NCI-H446 treated with DMSO at 0.1 percent for 48 hours (cell line): ENCODE measurements around the gene KRTAP10-3.
A peak's percentile ranks its signal among the peaks of the same experiment; 100 is the strongest.

Experiments used
- DNase-seq: peaks from one replicate; lab custom pipeline; 2025; lab: John Stamatoyannopoulos, UW

The KRTAP10-3 gene

GRCh38 chr21:44516342-44516741 lies 42.3 kb downstream of the KRTAP10-3 start:
- DNase-seq: no peak

GRCh38 chr21:44515359-44516165 lies 43.0 kb downstream of the KRTAP10-3 start:
- DNase-seq: no peak

- DNase-seq: no peak
These were observed 43.7 kb downstream of the KRTAP10-3 start for GRCh38 chr21:44514746-44515358.

GRCh38 chr21:44514218-44514520 lies 44.4 kb downstream of the KRTAP10-3 start:
- no peak for DNase-seq

- DNase-seq: no peak
These were observed 45.0 kb downstream of the KRTAP10-3 start for GRCh38 chr21:44513389-44514217.

- no peak for DNase-seq
These were observed 45.9 kb downstream of the KRTAP10-3 start for GRCh38 chr21:44512496-44513388.

- no peak for DNase-seq
These were observed 46.7 kb downstream of the KRTAP10-3 start for GRCh38 chr21:44511938-44512275.

- no peak for DNase-seq
These were observed 47.2 kb downstream of the KRTAP10-3 start for GRCh38 chr21:44511219-44511937.

- DNase-seq: no peak
These were observed 47.9 kb downstream of the KRTAP10-3 start for GRCh38 chr21:44510508-44511218.

GRCh38 chr21:44510109-44510507 lies 48.5 kb downstream of the KRTAP10-3 start:
- no peak for DNase-seq

GRCh38 chr21:44509539-44509938 lies 49.1 kb downstream of the KRTAP10-3 start:
- DNase-seq: peak; percentile 29

- DNase-seq: no peak
These were observed 49.7 kb downstream of the KRTAP10-3 start for GRCh38 chr21:44508711-44509445.

GRCh38 chr21:44508426-44508710 lies 50.2 kb downstream of the KRTAP10-3 start:
- no peak for DNase-seq
